ENCODE results near the gene CMPK2.

CMPK2 gene

GRCh38 chr2:6841537-6842287, 24.0 kb downstream of the CMPK2 start:
- DNase-seq, result no peak

GRCh38 chr2:6838673-6839319, 26.9 kb downstream of the CMPK2 start:
- no peak for DNase-seq

GRCh38 chr2:6835467-6835866, 30.2 kb downstream of the CMPK2 start:
- DNase-seq, result no peak

GRCh38 chr2:6834163-6834562, 31.5 kb downstream of the CMPK2 start:
- no peak for DNase-seq

- no peak for DNase-seq
Measured at GRCh38 chr2:6833300-6833604, 32.5 kb downstream of the CMPK2 start.

- DNase-seq, result no peak
Measured at GRCh38 chr2:6832596-6833299, 33.0 kb downstream of the CMPK2 start.

GRCh38 chr2:6831229-6831628, 34.5 kb downstream of the CMPK2 start:
- DNase-seq, result no peak

- DNase-seq, result no peak
Measured at GRCh38 chr2:6828299-6828584, 37.5 kb downstream of the CMPK2 start.

GRCh38 chr2:6827566-6828298, 38.0 kb downstream of the CMPK2 start:
- DNase-seq, result no peak

GRCh38 chr2:6826081-6826913, 39.4 kb downstream of the CMPK2 start:
- DNase-seq, result peak; percentile 71 to 73

GRCh38 chr2:6824962-6825361, 40.7 kb downstream of the CMPK2 start:
- no peak for DNase-seq

- no peak for DNase-seq
Measured at GRCh38 chr2:6823111-6823510, 42.6 kb downstream of the CMPK2 start.

GRCh38 chr2:6822406-6822805, 43.3 kb downstream of the CMPK2 start:
- DNase-seq, result no peak

GRCh38 chr2:6820903-6821584, 44.7 kb downstream of the CMPK2 start:
- DNase-seq, result no peak

GRCh38 chr2:6820236-6820635, 45.5 kb downstream of the CMPK2 start:
- no peak for DNase-seq

- no peak for DNase-seq
Measured at GRCh38 chr2:6819668-6820067, 46.0 kb downstream of the CMPK2 start.

GRCh38 chr2:6818012-6818411, 47.7 kb downstream of the CMPK2 start:
- DNase-seq, result no peak

GRCh38 chr2:6814869-6815268, 50.8 kb downstream of the CMPK2 start:
- no peak for DNase-seq

- DNase-seq, result no peak
Measured at GRCh38 chr2:6814312-6814711, 51.4 kb downstream of the CMPK2 start.

- DNase-seq, result no peak
Measured at GRCh38 chr2:6813573-6813972, 52.1 kb downstream of the CMPK2 start.

GRCh38 chr2:6812857-6813530, 52.7 kb downstream of the CMPK2 start:
- DNase-seq, result no peak

GRCh38 chr2:6810961-6811360, 54.7 kb downstream of the CMPK2 start:
- DNase-seq, result no peak

All from activated T-cell treated with anti-CD3 and anti-CD28 coated beads, Interleukin-2, amount 50 U/mL, for 48 hours (primary cell).